HG02981 (cell line): Measurements from ENCODE around the gene CNKSR3.

Source experiments
- ATAC-seq: cut with Tn5 transposase; IDR thresholded peaks from one replicate; pipeline ENCODE4 v1.9.1; 2021; ENCODE audit warnings: mild to moderate bottlenecking, moderate library complexity; ENCODE audit not compliant: unreplicated experiment

Gene CNKSR3

GRCh38 chr6:154428897-154429296 is 81.6 kb downstream of the CNKSR3 start:
- no peak for ATAC-seq

GRCh38 chr6:154427446-154427845 is 83.0 kb downstream of the CNKSR3 start:
- ATAC-seq: no peak

- no peak for ATAC-seq
Measured at GRCh38 chr6:154426997-154427396, 83.5 kb downstream of the CNKSR3 start.

- no peak for ATAC-seq
Measured at GRCh38 chr6:154425034-154425433, 85.5 kb downstream of the CNKSR3 start.

GRCh38 chr6:154414021-154414813 is 96.3 kb downstream of the CNKSR3 start:
- ATAC-seq: peak; percentile 75

GRCh38 chr6:154412106-154412820 is 98.2 kb downstream of the CNKSR3 start:
- no peak for ATAC-seq

GRCh38 chr6:154411076-154411475 is 99.4 kb downstream of the CNKSR3 start:
- ATAC-seq: no peak

GRCh38 chr6:154410619-154411072 is 99.8 kb downstream of the CNKSR3 start:
- no peak for ATAC-seq

GRCh38 chr6:154408891-154409500 is 101.5 kb downstream of the CNKSR3 start:
- ATAC-seq: no peak

- no peak for ATAC-seq
Measured at GRCh38 chr6:154407440-154407839, 103.0 kb downstream of the CNKSR3 start.

- ATAC-seq: no peak
Measured at GRCh38 chr6:154406869-154407268, 103.6 kb downstream of the CNKSR3 start.

- ATAC-seq: no peak
Measured at GRCh38 chr6:154406301-154406700, 104.2 kb downstream of the CNKSR3 start.

- ATAC-seq: no peak
Measured at GRCh38 chr6:154404791-154405400, 105.6 kb downstream of the CNKSR3 start.

- no peak for ATAC-seq
Measured at GRCh38 chr6:154403788-154404187, 106.7 kb downstream of the CNKSR3 start.

GRCh38 chr6:154402081-154402780 is 108.3 kb downstream of the CNKSR3 start:
- no peak for ATAC-seq

GRCh38 chr6:154399097-154399496 is 111.4 kb downstream of the CNKSR3 start:
- no peak for ATAC-seq

- ATAC-seq: no peak
Measured at GRCh38 chr6:154397491-154398195, 112.8 kb downstream of the CNKSR3 start.

GRCh38 chr6:154395878-154396277 is 114.6 kb downstream of the CNKSR3 start:
- ATAC-seq: no peak

GRCh38 chr6:154395316-154395715 is 115.2 kb downstream of the CNKSR3 start:
- ATAC-seq: no peak

- ATAC-seq: no peak
Measured at GRCh38 chr6:154394571-154394970, 115.9 kb downstream of the CNKSR3 start.
